Heart right ventricle (tissue), 16 donors: Measurements from ENCODE around the gene NUDT16L1. TPM values are rescaled to one million over a fixed set of nuclear protein-coding genes. Genes with fewer than 3 reads are reported as not detected.

ENCODE experiments used
- ATAC-seq, 8 donors: fragments of 200-7000 bp; cut with Tn5 transposase; one replicate each; pipeline ENCODE4 v1.9.1; 2020; ENCODE audit warnings: mild to moderate bottlenecking in 8 of 8, moderate library complexity in 8 of 8, moderate number of reproducible peaks in 1 of 8
- DNase-seq, 2 donors: peaks; one replicate each; pipeline ENCODE4 v3.0.0-alpha.2; 2020
- H3K27ac ChIP-seq, 10 donors: fragments of 200-600 bp; sonication (generic) in 2 of 10; one replicate each; pipeline versions ENCODE4 v1.5.0 to v1.8.0; 2020 to 2022; ENCODE audit warnings: mild to moderate bottlenecking in 3 of 10
- H3K27me3 ChIP-seq, 7 donors: fragments of 200-600 bp; one replicate each; pipeline ENCODE4 v1.8.0; 2021 to 2022; ENCODE audit warnings: mild to moderate bottlenecking in 2 of 7
- H3K36me3 ChIP-seq, 9 donors: fragments of 200-600 bp; sonication (generic) in 1 of 9; one replicate each; pipeline versions ENCODE4 v1.5.0 to v1.8.0; 2020 to 2022; ENCODE audit warnings: mild to moderate bottlenecking in 2 of 9
- H3K4me1 ChIP-seq, 9 donors: fragments of 200-600 bp; sonication (generic) in 1 of 9; one replicate each; pipeline versions ENCODE4 v1.5.0 to v1.8.0; 2020 to 2022; ENCODE audit warnings: mild to moderate bottlenecking in 4 of 9
- H3K4me3 ChIP-seq, 10 donors: fragments of 200-600 bp; sonication (generic) in 2 of 10; one replicate each; pipeline versions ENCODE4 v1.5.0 to v1.8.0; 2020 to 2022; ENCODE audit warnings: mild to moderate bottlenecking in 7 of 10, moderate library complexity in 2 of 10
- H3K9me3 ChIP-seq, 11 donors: fragments of 200-600 bp in 10 of 11; sonication (generic) in 2 of 11; one replicate each; pipeline versions ENCODE4 v1.5.0 to v1.8.0; 2013 to 2022; ENCODE audit warnings: mild to moderate bottlenecking in 2 of 11, control low read depth in 1 of 11, moderate library complexity in 1 of 11
- WGBS, 2 donors: extraction: QIAGEN DNeasy Blood & Tissue Kit; methylation state at CpG; one replicate each; pipeline ENCODE4 v1.1.7; 2013; ENCODE audit warnings: inconsistent platforms in 1 of 2; 5-methylcytosine and 5-hydroxymethylcytosine counted together
- intact Hi-C, 10 donors: fragments of 100-400 bp; cut with DNase I; formaldehyde crosslinking; loops; one replicate each; pipeline versions ENCODE4 v1.11.1 to v1.14.2; 2022
- polyA plus RNA-seq, 2 donors: library from polyadenylated mRNA; stranded (reverse); fragments of 200-250 nt; gene quantifications; one replicate each; pipeline ENCODE4 v1.2.3, GENCODE V29; 2013
- total RNA-seq, 10 donors: library from RNA; stranded (reverse); fragmentation: NEBNext Ultra II Directional in 3 of 10; extraction: Animal tissue kit (Norgen Biotek cat#: 25700) in 3 of 10; gene quantifications; one replicate each; pipeline versions ENCODE4 v1.2.1 to v1.2.4, GENCODE V29; 2021 to 2023
- TF ChIP-seq, protein P1 (sequence below), 9 donors: fragments of 200-600 bp; sonication (generic) in 2 of 9; IDR thresholded peaks; one replicate each; pipeline versions ENCODE4 v1.5.0 to v1.8.0; 2021 to 2022; ENCODE audit warnings: antibody characterized with exemption in 9 of 9, mild to moderate bottlenecking in 5 of 9, moderate library complexity in 1 of 9
- donor health status: Arrhythmogenic right ventricular cardiomyopathy.
- donor health status: ischemic (EF 13 %, LVEDD 7.1; RV severe dilation, severe dysfunction).
- donor health status: healthy with polysubstance abuse.
- donor health status: DM: no; HTN: yes; CAD: no.
- donor health status: DM: no; HTN: no; CAD: no.
- donor health status: ischemic (EF 25% LVEDD 6.9; RV normal size, moderate dysfunction).
- donor health status: ischemic (EF 25% LVEDD 5.7; RV mildly dilated, moderate dysfunction).
- donor health status: healthy.
- donor health status: DM: yes; HTN: yes; CAD: no.
- donor health status: Ischemic cardiomyopathy.
- donor health status: ischemic (EF 35%, LVEDD 5.7; RV mildly dilated, moderate dysfunction).
- donor health status: nonischemic (EF 11% LVEDD 7.7; RV severe dilation, severe dysfunction).
- donor health status: DM: yes; HTN: yes; CAD: no.
- donor health status: PGD.
- donor health status: ischemic (EF 29% LVEDD 5.4; RV normal size, mild dysfunction).
- donor health status: nonischemic (EF 23%, LVEDD 6.1; RV moderate dilation, normal function).

NUDT16L1 gene
- total and polyA plus RNA-seq, 12 donors = 25.4 to 65.7 (median 47.0) TPM

DNA sequence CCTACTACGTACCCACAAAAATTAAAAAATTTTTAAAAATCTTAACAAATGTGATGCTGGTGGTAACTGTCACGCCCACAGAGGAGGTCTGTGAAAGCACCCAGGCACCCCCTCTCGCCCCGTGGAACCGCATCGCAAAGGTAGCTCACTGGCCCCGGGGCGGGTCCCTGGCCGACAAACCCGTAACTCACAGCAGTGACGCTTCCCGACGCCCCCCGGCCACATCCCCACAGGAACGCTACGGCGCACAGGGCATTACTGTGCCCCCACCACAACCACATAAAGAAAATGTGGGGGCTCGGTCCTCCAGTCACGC lies 40.3 kb downstream of the NUDT16L1 start:
- DNase-seq (no peak), ATAC-seq (peak in 1 of 8 donors; percentile 1)
- Histone ChIP-seq H3K36me3 (peaks cover 0 to 32% (median 8%) of the 10 kb centered on the region in 9 donors), H3K27ac (peak overlapping the region in 9 of 10 donors; percentile 66 to 85 (median 80)), H3K4me1 (peaks cover 2 to 20% (median 15%) of the 10 kb centered on the region in 9 donors), H3K4me3 (peak overlapping the region; percentile 77 to 99 (median 93)), H3K9me3 (no peaks in the 10 kb centered on the region), H3K27me3 (no peaks in the 10 kb centered on the region)
- WGBS, 2 donors = 1% methylated on average over 19 of the region's 19 CpGs
- TF ChIP-seq, protein P1, sequence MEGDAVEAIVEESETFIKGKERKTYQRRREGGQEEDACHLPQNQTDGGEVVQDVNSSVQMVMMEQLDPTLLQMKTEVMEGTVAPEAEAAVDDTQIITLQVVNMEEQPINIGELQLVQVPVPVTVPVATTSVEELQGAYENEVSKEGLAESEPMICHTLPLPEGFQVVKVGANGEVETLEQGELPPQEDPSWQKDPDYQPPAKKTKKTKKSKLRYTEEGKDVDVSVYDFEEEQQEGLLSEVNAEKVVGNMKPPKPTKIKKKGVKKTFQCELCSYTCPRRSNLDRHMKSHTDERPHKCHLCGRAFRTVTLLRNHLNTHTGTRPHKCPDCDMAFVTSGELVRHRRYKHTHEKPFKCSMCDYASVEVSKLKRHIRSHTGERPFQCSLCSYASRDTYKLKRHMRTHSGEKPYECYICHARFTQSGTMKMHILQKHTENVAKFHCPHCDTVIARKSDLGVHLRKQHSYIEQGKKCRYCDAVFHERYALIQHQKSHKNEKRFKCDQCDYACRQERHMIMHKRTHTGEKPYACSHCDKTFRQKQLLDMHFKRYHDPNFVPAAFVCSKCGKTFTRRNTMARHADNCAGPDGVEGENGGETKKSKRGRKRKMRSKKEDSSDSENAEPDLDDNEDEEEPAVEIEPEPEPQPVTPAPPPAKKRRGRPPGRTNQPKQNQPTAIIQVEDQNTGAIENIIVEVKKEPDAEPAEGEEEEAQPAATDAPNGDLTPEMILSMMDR (IDR thresholded peaks at IDR 0.05) = no peak
- intact Hi-C loops = loop anchor here in 2 of 10 donors (5.0 to 10.0 kb wide), 2 partner anchors 34 to 221 kb away; partner anchors contain the start of genes SEC14L5 (in 1 of the 2) and ZNF500 (in 1 of the 2)

DNA sequence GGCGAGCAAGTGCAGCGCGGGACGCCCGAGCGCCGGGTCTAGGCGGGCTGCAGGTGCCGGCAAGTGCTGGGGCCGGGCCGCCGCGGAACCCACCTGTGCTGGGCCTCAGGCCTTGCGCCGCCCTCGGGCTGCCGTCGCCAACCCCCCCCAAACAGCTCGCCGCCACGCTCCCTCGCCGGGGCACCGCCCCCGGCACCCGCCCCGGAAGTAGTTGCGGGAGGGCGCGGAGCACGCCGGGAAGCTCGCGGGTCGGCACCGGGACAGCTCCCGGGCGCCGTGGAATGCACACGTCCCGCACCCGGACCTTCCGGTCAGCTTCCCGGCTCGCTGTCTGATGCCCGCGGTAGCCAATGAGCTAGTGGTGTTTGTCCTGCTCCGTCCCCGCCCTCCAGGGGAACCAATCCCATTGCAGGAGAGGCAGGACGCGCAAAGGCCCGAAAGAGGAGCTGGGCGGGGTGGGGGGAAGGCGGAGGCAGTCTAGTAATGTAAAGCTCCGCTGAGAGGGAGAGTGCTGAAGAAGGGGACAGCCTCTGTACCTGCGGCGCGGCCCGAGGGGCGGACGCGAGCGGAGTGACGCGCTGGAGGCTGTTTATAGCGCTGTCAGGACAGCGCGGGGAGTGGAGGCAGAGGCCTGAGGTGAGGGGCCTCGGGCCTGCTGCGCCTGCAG lies 40.8 kb downstream of the NUDT16L1 start, which contains the start of the genes ANKS3 and DNAAF8:
Gene ANKS3, minus strand, starts transcription at position 209 of the 667 bp plus-strand sequence. CDS start 4,122 bp downstream, outside the sequence.
Gene DNAAF8, plus strand, starts transcription at position 475 of the 667 bp plus-strand sequence. CDS start 1,978 bp downstream, outside the sequence.
- TF ChIP-seq, protein P1 (IDR thresholded peaks at IDR 0.05) = no peak
- H3K27me3 ChIP-seq = no peaks in the 10 kb centered on the region
- H3K4me1 ChIP-seq = peaks cover 2 to 20% (median 15%) of the 10 kb centered on the region in 9 donors
- peak within 1 kb of the TSS in 9 of 10 donors; percentile 66 to 85 (median 80) for H3K27ac ChIP-seq
- intact Hi-C loops = loop anchor here in 2 of 10 donors (5.0 to 10.0 kb wide), 2 partner anchors 33 to 221 kb away; partner anchors contain the start of genes SEC14L5 (in 1 of the 2) and ZNF500 (in 1 of the 2)
- H3K4me3 ChIP-seq = peak within 1 kb of the TSS; percentile 77 to 99 (median 93)
- DNase-seq = peak; percentile 95 to 96
- ATAC-seq = peak; percentile 96 to 98 (median 98)
- peaks cover 0 to 27% (median 3%) of the 10 kb centered on the region in 9 donors for H3K36me3 ChIP-seq
- WGBS, 2 donors = 1% methylated on average over 64 to 70 of the region's 70 CpGs
- H3K9me3 ChIP-seq = no peaks in the 10 kb centered on the region

DNA sequence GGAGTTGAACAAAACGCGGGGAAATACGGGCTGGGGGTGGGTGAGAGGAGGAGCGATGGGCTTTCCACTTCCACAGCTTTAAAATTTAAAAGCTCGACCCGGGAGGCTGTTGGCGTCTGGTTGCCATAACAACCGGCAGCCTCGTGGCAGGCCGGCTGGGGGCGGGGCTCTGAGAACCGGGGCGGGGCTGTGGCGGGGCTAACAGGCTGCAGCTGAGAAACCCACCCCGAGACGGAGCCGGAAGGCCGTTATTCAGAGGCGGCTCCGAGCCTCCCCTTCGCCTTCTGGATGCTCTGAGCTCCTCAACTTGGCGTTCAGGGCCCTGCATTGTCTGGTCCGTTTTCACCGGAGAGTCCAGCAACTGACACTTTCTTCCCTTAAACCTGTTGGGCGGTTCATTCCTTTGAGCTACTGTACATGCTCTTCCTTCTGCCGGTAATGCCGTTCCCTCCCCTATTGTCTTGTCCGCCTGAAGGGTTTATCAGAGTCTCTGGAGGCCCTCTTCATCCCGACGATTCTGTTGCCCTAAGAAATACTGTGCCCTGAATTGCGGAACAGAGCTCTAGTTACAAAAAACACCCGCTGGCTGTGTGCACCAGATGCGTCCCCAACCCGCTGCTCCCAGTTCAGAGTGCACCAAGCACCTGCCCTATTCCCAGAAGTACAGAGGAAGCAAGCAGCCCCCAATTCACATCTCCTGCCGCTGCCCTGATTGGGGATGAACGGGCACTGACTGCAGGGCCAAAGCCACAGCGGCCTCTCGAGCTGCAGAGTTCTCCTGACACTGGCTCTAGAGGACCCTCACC lies 41.6 kb downstream of the NUDT16L1 start:
- intact Hi-C loops = loop anchor here in 3 of 10 donors (5.0 to 10.0 kb wide), 3 partner anchors 32 to 220 kb away; partner anchors contain the start of genes SEC14L5 (in 1 of the 3), SMIM22 (in 1 of the 3) and ZNF500 (in 1 of the 3)
- Histone ChIP-seq H3K27me3 (no peaks in the 10 kb centered on the region), H3K4me1 (peaks cover 2 to 20% (median 15%) of the 10 kb centered on the region in 9 donors), H3K4me3 (peak overlapping the region; percentile 77 to 99 (median 93)), H3K27ac (peak overlapping the region in 9 of 10 donors; percentile 52 to 85 (median 80)), H3K36me3 (peaks cover 0 to 19% (median 0%) of the 10 kb centered on the region in 9 donors), H3K9me3 (no peaks in the 10 kb centered on the region)
- 8% methylated on average over 38 of the region's 38 CpGs for WGBS, 2 donors
- DNase-seq (peak; percentile 90 to 92), ATAC-seq (peak; percentile 80 to 94 (median 88))
- TF ChIP-seq, protein P1 (IDR thresholded peaks at IDR 0.05) = no peak

GRCh38 chr16:4736546-4736945 lies 43.2 kb downstream of the NUDT16L1 start:
- peaks cover 0 to 3% (median 0%) of the 10 kb centered on the region in 9 donors for H3K36me3 ChIP-seq
- no peaks in the 10 kb centered on the region for H3K9me3 ChIP-seq
- TF ChIP-seq, protein P1 (IDR thresholded peaks at IDR 0.05) = no peak
- intact Hi-C loops = loop anchor here in 2 of 10 donors (5.0 to 10.0 kb wide), 2 partner anchors 61 to 218 kb away; partner anchors contain the start of genes SEC14L5 (in 1 of the 2) and SMIM22 (in 1 of the 2)
- ATAC-seq (no peak), DNase-seq (no peak)
- peaks cover 2 to 20% (median 15%) of the 10 kb centered on the region in 9 donors for H3K4me1 ChIP-seq
- H3K4me3 ChIP-seq = no peak overlapping the region
- H3K27me3 ChIP-seq = no peaks in the 10 kb centered on the region
- H3K27ac ChIP-seq = no peak overlapping the region
- WGBS, 2 donors = 90 to 92% methylated on average over 4 of the region's 4 CpGs
